ENCODE measurements around the gene LTK. TPM values are rescaled to one million over a fixed set of nuclear protein-coding genes. Genes with fewer than 3 reads are reported as not detected.

Gene LTK
- total and polyA plus RNA-seq, 2 of the 4 experiments (the other 2 are of a cell fraction) = 0.18 to 0.62 TPM

DNA sequence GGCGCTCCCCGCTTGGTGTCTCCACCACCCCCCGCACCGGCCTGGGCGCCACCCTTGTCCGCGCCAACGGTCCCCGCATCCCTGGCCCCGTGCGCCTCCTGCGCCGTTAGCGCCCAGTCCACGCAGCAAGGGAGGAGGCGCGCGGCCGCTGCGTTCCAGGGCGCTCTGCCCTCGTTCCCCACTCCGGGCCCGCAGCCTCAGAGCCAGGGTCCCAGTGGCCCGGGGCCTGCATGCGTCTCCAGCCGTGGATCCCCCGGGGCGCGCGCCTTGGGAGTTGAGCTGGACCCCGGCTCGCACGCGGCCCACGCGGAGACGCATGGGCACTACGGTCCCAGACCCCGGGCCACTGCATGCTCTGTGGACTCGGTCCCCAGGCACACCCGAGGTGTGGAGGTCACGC lies 27.3 kb downstream of the LTK start:
- no peak overlapping the region for H3K4me2 ChIP-seq (ENCODE audit: low read depth, low read length)
- in situ Hi-C loops (cut with MboI; ENCODE audit: low sequenced_read_pairs) (no loop called here), intact Hi-C loops (cut with micrococcal nuclease) (no loop called here), dilution Hi-C loops (cut with HindIII; ENCODE audit: low sequenced_read_pairs, unreplicated experiment) (no loop called here)
- no peak overlapping the region for H3K18ac ChIP-seq (ENCODE audit: low read depth, low read length)
- no peak overlapping the region for H3K4ac ChIP-seq (ENCODE audit: low read depth, low read length)
- 88% methylated on average over 41 of the region's 43 CpGs; no CpG with 5 or more reads in 1 of the 2 experiments for WGBS, 2 experiments (ENCODE audit: extremely low coverage in 2 of 2, insufficient read length in 1 of 2)
- no peaks in the 10 kb centered on the region for H3K9me3 ChIP-seq (ENCODE audit: control insufficient read depth, insufficient read depth, low read length)
- no peak for ATAC-seq (ENCODE audit: low read depth)
- TF ChIP-seq SMC3 (IDR thresholded peaks at IDR 0.05; ENCODE audit: low read depth, low read length) (no peak), NFE2L2 (IDR thresholded peaks at IDR 0.05; ENCODE audit: low read depth, low read length) (no peak), MXI1 (IDR thresholded peaks at IDR 0.05; ENCODE audit: borderline replicate concordance, low read depth, low read length) (no peak), CHD1 (IDR thresholded peaks at IDR 0.05; ENCODE audit: low read depth, low read length) (no peak), FOS (IDR thresholded peaks at IDR 0.05; ENCODE audit: low read depth, low read length) (no peak), CEBPB (IDR thresholded peaks at IDR 0.05; ENCODE audit: low read depth, low read length) (no peak), MAZ (IDR thresholded peaks at IDR 0.05; ENCODE audit: borderline replicate concordance, low read depth, low read length) (no peak), RFX5 (IDR thresholded peaks at IDR 0.05; ENCODE audit: low read depth, low read length) (no peak)
- TF ChIP-seq, protein P1, sequence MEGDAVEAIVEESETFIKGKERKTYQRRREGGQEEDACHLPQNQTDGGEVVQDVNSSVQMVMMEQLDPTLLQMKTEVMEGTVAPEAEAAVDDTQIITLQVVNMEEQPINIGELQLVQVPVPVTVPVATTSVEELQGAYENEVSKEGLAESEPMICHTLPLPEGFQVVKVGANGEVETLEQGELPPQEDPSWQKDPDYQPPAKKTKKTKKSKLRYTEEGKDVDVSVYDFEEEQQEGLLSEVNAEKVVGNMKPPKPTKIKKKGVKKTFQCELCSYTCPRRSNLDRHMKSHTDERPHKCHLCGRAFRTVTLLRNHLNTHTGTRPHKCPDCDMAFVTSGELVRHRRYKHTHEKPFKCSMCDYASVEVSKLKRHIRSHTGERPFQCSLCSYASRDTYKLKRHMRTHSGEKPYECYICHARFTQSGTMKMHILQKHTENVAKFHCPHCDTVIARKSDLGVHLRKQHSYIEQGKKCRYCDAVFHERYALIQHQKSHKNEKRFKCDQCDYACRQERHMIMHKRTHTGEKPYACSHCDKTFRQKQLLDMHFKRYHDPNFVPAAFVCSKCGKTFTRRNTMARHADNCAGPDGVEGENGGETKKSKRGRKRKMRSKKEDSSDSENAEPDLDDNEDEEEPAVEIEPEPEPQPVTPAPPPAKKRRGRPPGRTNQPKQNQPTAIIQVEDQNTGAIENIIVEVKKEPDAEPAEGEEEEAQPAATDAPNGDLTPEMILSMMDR (conservative IDR thresholded peaks at IDR 0.05; ENCODE audit: low read depth, low read length) = no peak
- TF ChIP-seq, protein P2, sequence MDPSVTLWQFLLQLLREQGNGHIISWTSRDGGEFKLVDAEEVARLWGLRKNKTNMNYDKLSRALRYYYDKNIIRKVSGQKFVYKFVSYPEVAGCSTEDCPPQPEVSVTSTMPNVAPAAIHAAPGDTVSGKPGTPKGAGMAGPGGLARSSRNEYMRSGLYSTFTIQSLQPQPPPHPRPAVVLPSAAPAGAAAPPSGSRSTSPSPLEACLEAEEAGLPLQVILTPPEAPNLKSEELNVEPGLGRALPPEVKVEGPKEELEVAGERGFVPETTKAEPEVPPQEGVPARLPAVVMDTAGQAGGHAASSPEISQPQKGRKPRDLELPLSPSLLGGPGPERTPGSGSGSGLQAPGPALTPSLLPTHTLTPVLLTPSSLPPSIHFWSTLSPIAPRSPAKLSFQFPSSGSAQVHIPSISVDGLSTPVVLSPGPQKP (IDR thresholded peaks at IDR 0.05; ENCODE audit: borderline replicate concordance, low read depth, low read length) = no peak
- no peak overlapping the region for H3K56ac ChIP-seq (ENCODE audit: extremely low read depth, insufficient read depth, low read length)
- H3K9me1 ChIP-seq (ENCODE audit: insufficient read depth, low read length) = peaks cover 38% of the 10 kb centered on the region
- H3K9ac ChIP-seq (ENCODE audit: low read depth, low read length) = no peak overlapping the region
- H3K14ac ChIP-seq (replicated peaks; ENCODE audit: low read depth, low read length) = no peak overlapping the region
- peaks cover 0 to 7% of the 10 kb centered on the region in 2 experiments; a peak in 2 of 4 replicates for H3K79me1 ChIP-seq (ENCODE audit: low read depth in 1 of 2, low read length in 2 of 2)
- no peak overlapping the region for H4K91ac ChIP-seq (ENCODE audit: insufficient read depth, low read depth, low read length)
- H3K23ac ChIP-seq (ENCODE audit: low read depth, low read length) = no peak overlapping the region
- H4K8ac ChIP-seq (ENCODE audit: low read depth in 2 of 2, low read length in 2 of 2) = no peak overlapping the region
- ChIA-PET CTCF (no interaction called here), POLR2A (ENCODE audit: unreplicated experiment) (no interaction called here)
- H2AK5ac ChIP-seq (ENCODE audit: low read depth, low read length) = no peak overlapping the region
- no peak overlapping the region for H3K4me3 ChIP-seq (ENCODE audit: insufficient read depth, low read depth, low read length)
- H2AK9ac ChIP-seq (replicated peaks; ENCODE audit: low read depth, low read length, poor library complexity) = no peak overlapping the region
- no peak for DNase-seq
- H2BK120ac ChIP-seq (ENCODE audit: low read depth, low read length) = no peak overlapping the region
- H4K20me1 ChIP-seq (ENCODE audit: insufficient read depth, low read length) = no peaks in the 10 kb centered on the region
- H2AFZ ChIP-seq (replicated peaks; ENCODE audit: low read length, poor library complexity) = no peak overlapping the region
- no peaks in the 10 kb centered on the region for H3K27me3 ChIP-seq (ENCODE audit: control insufficient read depth, insufficient read depth, low read length)
- no peak overlapping the region for H2BK5ac ChIP-seq (ENCODE audit: low read depth, low read length, poor library complexity, severe bottlenecking)
- H3K36me3 ChIP-seq (ENCODE audit: control insufficient read depth, insufficient read depth, low read length) = peaks cover 9% of the 10 kb centered on the region
- no peak overlapping the region for H2BK20ac ChIP-seq (ENCODE audit: low read depth, low read length)
- H3K4me1 ChIP-seq (ENCODE audit: control insufficient read depth, insufficient read depth, low read length) = peaks cover 7% of the 10 kb centered on the region
- no peak overlapping the region for H3K27ac ChIP-seq (ENCODE audit: insufficient read depth, low read length)
- H2BK15ac ChIP-seq (ENCODE audit: low read depth, low read length) = no peak overlapping the region
- no peak overlapping the region for H4K5ac ChIP-seq (ENCODE audit: low read depth, low read length)
- BruUV-seq (replicated peaks) = no TSS peak

Data from IMR-90 (cell line).